NB4 (cell line): ENCODE measurements around the gene POLRMT.

Experiments
- MYC ChIP-seq: IDR thresholded peaks from 2 replicates; pipeline ENCODE4 v1.6.1; 2011; ENCODE audit warnings: low read depth, low read length
- POLR2A ChIP-seq: IDR thresholded peaks from 2 replicates; pipeline ENCODE4 v1.6.1; 2011; ENCODE audit warnings: mild to moderate bottlenecking; ENCODE audit not compliant: insufficient read length; ENCODE audit errors: extremely low read depth
- TF ChIP-seq, protein P1 (sequence below): IDR thresholded peaks from one replicate; pipeline ENCODE4 v1.5.1; 2012; ENCODE audit warnings: low read depth, low read length
- TF ChIP-seq, protein P2 (sequence below): IDR thresholded peaks from 2 replicates; pipeline ENCODE4 v1.6.1; 2011; ENCODE audit warnings: low read depth, low read length

DNA sequence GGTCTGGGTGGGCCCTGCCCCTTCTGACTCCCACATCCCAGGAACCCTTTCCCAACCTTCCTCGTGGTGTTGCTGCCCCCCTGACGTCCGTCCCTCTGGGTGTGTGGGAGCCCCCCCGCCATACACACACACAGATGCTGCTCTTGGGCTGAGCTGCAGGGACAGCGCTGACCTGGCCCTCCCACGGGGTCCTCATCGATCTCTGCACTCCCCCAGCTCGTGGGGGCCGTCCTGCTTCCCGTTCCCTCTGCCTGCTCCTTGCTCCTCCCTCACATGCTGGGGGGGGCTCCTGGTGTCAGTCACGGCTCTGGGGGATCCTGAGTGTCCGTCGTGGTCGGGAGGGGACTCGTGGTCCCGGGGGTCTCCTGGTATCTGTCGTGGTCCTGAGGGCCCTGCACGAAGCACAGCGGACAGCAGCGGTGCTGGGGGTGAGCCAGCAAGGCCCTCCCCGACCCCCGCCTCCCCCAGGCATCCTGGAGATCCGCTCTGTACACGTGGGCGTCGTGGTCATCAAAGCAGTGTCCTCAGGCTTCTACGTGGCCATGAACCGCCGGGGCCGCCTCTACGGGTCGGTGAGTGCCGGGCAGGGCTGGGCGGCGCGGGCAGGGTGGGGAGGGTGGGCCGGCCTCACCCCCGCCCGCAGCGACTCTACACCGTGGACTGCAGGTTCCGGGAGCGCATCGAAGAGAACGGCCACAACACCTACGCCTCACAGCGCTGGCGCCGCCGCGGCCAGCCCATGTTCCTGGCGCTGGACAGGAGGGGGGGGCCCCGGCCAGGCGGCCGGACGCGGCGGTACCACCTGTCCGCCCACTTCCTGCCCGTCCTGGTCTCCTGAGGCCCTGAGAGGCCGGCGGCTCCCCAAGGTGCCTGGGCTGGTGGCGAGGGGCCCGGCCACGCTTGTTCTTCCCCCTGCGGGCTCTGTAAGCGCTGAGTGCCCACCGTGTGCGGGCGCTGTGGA, 9.7 kb upstream of the POLRMT start:
- TF ChIP-seq, protein P1, sequence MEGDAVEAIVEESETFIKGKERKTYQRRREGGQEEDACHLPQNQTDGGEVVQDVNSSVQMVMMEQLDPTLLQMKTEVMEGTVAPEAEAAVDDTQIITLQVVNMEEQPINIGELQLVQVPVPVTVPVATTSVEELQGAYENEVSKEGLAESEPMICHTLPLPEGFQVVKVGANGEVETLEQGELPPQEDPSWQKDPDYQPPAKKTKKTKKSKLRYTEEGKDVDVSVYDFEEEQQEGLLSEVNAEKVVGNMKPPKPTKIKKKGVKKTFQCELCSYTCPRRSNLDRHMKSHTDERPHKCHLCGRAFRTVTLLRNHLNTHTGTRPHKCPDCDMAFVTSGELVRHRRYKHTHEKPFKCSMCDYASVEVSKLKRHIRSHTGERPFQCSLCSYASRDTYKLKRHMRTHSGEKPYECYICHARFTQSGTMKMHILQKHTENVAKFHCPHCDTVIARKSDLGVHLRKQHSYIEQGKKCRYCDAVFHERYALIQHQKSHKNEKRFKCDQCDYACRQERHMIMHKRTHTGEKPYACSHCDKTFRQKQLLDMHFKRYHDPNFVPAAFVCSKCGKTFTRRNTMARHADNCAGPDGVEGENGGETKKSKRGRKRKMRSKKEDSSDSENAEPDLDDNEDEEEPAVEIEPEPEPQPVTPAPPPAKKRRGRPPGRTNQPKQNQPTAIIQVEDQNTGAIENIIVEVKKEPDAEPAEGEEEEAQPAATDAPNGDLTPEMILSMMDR = no peak
- no peak for TF ChIP-seq POLR2A
- TF ChIP-seq, protein P2, sequence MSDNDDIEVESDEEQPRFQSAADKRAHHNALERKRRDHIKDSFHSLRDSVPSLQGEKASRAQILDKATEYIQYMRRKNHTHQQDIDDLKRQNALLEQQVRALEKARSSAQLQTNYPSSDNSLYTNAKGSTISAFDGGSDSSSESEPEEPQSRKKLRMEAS = no peak
- TF ChIP-seq MYC = no peak
